ENCODE measurements around the gene S100A4.

GRCh38 chr1:153537376-153537730 lies 8.3 kb downstream of the S100A4 start:
- no peak for TF ChIP-seq MYBL2 (CRISPR knock-in tag; IDR thresholded peaks at IDR 0.05)
- no peak for TF ChIP-seq SP1 (CRISPR knock-in tag; conservative IDR thresholded peaks at IDR 0.05)
- no peak for TF ChIP-seq CREB1 (CRISPR knock-in tag; IDR thresholded peaks at IDR 0.05)

Measured in WTC11 (cell line).